Sigmoid colon (tissue), 7 donors: ENCODE measurements around the gene MYCL. TPM values are rescaled to one million over a fixed set of nuclear protein-coding genes. Genes with fewer than 3 reads are reported as not detected.
"Not testable (repeated sequence)": the region's sequence is repeated elsewhere in the genome, so short reads cannot be mapped to it uniquely, and the experiment has no call there.

Experiments
- DNase-seq: peaks from one replicate; pipeline ENCODE4 v3.0.0-alpha.2; 2019
- H3K27ac ChIP-seq, 4 donors: fragments of 200-600 bp; sonication (generic); one replicate each; pipeline ENCODE4 v1.5.1; 2016 to 2019; ENCODE audit warnings: mild to moderate bottlenecking in 1 of 4
- H3K27me3 ChIP-seq, 3 donors: fragments of 200-600 bp; sonication (generic); one replicate each; pipeline ENCODE4 v1.5.1; 2019; ENCODE audit warnings: mild to moderate bottlenecking in 1 of 3
- H3K36me3 ChIP-seq, 4 donors: fragments of 200-600 bp; sonication (generic); one replicate each; pipeline ENCODE4 v1.5.1; 2016 to 2019
- H3K4me1 ChIP-seq, 4 donors: fragments of 200-600 bp; sonication (generic); one replicate each; pipeline ENCODE4 v1.5.1; 2017 to 2019
- H3K4me3 ChIP-seq, 4 donors: fragments of 200-600 bp; sonication (generic); one replicate each; pipeline ENCODE4 v1.5.1; 2017 to 2019; ENCODE audit warnings: mild to moderate bottlenecking in 2 of 4, moderate library complexity in 1 of 4
- H3K9me3 ChIP-seq, 4 donors: fragments of 200-600 bp in 3 of 4; sonication (generic) in 3 of 4; one replicate each; pipeline versions ENCODE4 v1.5.1 to v1.6.1; 2013 to 2019
- EP300 ChIP-seq, 4 donors: sonication (generic); formaldehyde crosslinking; IDR thresholded peaks; one replicate each; pipeline ENCODE4 v1.6.1; 2017; ENCODE audit warnings: antibody characterized with exemption in 4 of 4
- POLR2A ChIP-seq, 2 donors: fragments of 450-650 bp; IDR thresholded peaks; one replicate each; pipeline ENCODE4 v1.6.1; 2016; ENCODE audit warnings: antibody characterized with exemption in 2 of 2, mild to moderate bottlenecking in 2 of 2, moderate library complexity in 2 of 2
- POLR2AphosphoS5 ChIP-seq, 4 donors: sonication (generic); formaldehyde crosslinking; IDR thresholded peaks; one replicate each; pipeline ENCODE4 v1.6.1; 2017; ENCODE audit warnings: antibody characterized with exemption in 4 of 4
- WGBS, 2 donors: extraction: QIAGEN DNeasy Blood & Tissue Kit; methylation state at CpG; one replicate each; pipeline ENCODE4 v1.1.7; 2013; 5-methylcytosine and 5-hydroxymethylcytosine counted together
- intact Hi-C: fragments of 100-400 bp; cut with DNase I; formaldehyde crosslinking; loops from one replicate; pipeline ENCODE4 v1.15.1; 2023
- polyA plus RNA-seq, 3 donors: library from polyadenylated mRNA; stranded (reverse); fragments of 200-250 nt; gene quantifications; one replicate each; pipeline ENCODE4 v1.2.3, GENCODE V29; 2013
- total RNA-seq, 4 donors: library from RNA; depleted of rRNA; stranded (reverse); fragments of >200 nt; gene quantifications; one replicate each; pipeline ENCODE4 v1.1.0, GENCODE V29; 2016
- TF ChIP-seq, protein P1 (sequence below), 4 experiments: fragments of 450-650 bp in 3 of 4; fragments of 200-600 bp in 1 of 4; IDR thresholded peaks; one replicate each; pipeline ENCODE4 v1.5.1; 2016 to 2019; ENCODE audit warnings: antibody characterized with exemption in 4 of 4, mild to moderate bottlenecking in 3 of 4, moderate library complexity in 2 of 4
- donor health status: healthy with polysubstance abuse.
- donor health status: Bipolar disorder and iron deficiency.
- donor health status: healthy.

MYCL gene
- total and polyA plus RNA-seq, 7 donors, result 0.14 to 8.2 (median 1.7) TPM

DNA sequence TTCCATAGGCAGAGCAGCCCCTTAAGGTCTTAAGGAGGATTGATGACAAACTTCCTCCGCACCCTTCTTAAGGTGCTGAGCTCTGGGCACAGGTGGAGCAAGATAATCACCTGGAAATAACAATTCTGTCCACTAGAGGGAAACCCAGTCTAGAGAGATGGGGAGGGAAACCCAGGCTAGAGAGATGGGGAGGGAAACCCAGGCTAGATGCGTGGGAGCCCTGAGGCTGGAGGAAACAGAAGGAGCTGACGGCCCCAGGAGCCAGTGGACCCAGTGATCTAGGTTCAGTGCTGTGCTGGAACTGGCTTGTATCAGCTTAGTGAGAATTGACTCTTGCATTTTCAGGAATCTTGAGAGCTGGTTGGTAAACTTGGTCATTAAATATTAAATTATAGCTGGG, 17.8 kb upstream of the MYCL start:
- WGBS, 2 donors, result 9 to 24% methylated on average over 3 of the region's 3 CpGs
- intact Hi-C loops, result loop anchor here (2.0 kb wide), 1 partner anchor 53 kb away; no protein-coding TSS in a partner anchor
- Histone ChIP-seq H3K4me3 (no peak overlapping the region), H3K4me1 (no peaks in the 10 kb centered on the region), H3K36me3 (no peaks in the 10 kb centered on the region), H3K27ac (no peak overlapping the region), H3K27me3 (peaks cover 0 to 13% (median 4%) of the 10 kb centered on the region in 3 donors), H3K9me3 (no peaks in the 10 kb centered on the region)
- TF ChIP-seq POLR2A (IDR thresholded peaks at IDR 0.05), result no peak
- TF ChIP-seq, protein P1, sequence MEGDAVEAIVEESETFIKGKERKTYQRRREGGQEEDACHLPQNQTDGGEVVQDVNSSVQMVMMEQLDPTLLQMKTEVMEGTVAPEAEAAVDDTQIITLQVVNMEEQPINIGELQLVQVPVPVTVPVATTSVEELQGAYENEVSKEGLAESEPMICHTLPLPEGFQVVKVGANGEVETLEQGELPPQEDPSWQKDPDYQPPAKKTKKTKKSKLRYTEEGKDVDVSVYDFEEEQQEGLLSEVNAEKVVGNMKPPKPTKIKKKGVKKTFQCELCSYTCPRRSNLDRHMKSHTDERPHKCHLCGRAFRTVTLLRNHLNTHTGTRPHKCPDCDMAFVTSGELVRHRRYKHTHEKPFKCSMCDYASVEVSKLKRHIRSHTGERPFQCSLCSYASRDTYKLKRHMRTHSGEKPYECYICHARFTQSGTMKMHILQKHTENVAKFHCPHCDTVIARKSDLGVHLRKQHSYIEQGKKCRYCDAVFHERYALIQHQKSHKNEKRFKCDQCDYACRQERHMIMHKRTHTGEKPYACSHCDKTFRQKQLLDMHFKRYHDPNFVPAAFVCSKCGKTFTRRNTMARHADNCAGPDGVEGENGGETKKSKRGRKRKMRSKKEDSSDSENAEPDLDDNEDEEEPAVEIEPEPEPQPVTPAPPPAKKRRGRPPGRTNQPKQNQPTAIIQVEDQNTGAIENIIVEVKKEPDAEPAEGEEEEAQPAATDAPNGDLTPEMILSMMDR (IDR thresholded peaks at IDR 0.05), result peak; percentile 21 to 61 (median 38)
- DNase-seq, result no peak

DNA sequence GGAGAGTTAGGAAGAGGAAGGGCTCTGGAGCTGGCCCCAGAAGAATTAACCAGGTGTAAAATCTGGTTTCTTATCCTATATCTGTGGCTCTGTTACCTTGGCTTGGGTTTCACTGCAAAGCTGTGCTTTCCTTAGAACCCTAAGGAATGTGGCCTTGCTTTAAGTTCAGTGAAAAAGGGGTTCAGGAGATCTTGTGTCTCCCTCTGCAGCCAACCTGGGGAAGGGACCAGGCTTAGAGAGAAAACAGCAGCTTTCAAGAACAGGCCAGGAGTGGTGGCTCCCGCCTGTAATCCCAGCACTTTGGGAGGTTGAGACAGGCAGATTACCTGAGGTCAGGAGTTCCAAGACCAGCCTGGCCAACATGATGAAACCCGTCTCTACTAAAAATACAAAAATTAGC, 16.1 kb upstream of the MYCL start:
- Histone ChIP-seq H3K9me3 (no peaks in the 10 kb centered on the region), H3K27me3 (peaks cover 0 to 13% (median 4%) of the 10 kb centered on the region in 3 donors), H3K27ac (no peak overlapping the region), H3K36me3 (no peaks in the 10 kb centered on the region), H3K4me1 (no peaks in the 10 kb centered on the region), H3K4me3 (no peak overlapping the region)
- WGBS, 2 donors, result 94% methylated on average over 2 of the region's 2 CpGs
- intact Hi-C loops, result loop anchor here (2.0 kb wide), 1 partner anchor 55 kb away; no protein-coding TSS in a partner anchor
- no peak for DNase-seq
- TF ChIP-seq, protein P1 (IDR thresholded peaks at IDR 0.05), result no peak
- TF ChIP-seq EP300 (IDR thresholded peaks at IDR 0.05) (no peak), POLR2A (IDR thresholded peaks at IDR 0.05) (no peak), POLR2AphosphoS5 (IDR thresholded peaks at IDR 0.05) (no peak)

DNA sequence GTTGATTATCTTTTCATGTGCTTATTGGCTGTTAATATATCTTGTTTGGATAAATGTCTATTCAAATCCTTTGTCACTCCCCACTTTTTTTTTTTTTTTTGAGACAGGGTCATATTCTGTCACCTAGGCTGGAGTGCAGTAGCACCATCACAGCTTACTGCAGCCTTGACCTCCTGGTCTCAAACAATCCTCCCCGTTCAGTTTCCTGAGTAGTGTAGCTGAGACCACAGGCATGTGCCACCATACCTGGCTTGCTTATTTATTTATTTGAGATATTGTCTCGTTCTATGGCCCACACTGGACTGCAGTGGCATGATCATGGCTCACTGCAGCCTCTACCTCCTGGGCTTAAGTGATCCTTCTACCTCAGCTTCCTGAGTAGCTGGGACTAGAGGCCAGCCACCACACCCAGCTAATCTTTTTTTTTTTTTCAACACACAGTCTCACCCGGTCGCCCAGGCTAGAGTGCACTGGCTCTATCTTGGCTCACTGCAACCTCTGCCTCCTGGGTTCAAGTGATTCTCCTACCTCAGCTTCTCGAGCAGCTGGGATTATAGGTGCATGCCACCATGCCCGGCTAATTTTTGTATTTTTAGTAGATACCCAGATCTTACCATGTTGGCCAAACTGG, 13.9 kb upstream of the MYCL start:
- no peak for DNase-seq

DNA sequence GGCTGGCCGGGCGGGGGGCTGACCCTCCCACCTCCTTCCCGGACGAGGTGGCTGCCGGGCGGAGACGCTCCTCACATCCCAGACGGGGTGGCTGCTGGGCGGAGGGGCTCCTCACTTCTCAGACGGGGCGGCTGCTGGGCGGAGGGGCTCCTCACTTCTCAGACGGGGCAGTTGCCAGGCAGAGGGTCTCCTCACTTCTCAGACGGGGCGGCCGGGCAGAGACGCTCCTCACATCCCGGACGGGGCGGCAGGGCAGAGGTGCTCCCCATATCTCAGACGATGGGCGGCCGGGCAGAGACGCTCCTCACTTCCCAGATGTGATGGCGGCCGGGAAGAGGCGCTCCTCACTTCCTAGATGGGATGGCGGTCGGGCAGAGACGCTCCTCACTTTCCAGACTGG, 11.4 kb upstream of the MYCL start:
- H3K9me3 ChIP-seq, DNase-seq, H3K36me3 ChIP-seq, H3K4me1 ChIP-seq, H3K27ac ChIP-seq, H3K27me3 ChIP-seq, H3K4me3 ChIP-seq, intact Hi-C loops: not testable (repeated sequence)
- 93 to 96% methylated on average over 30 of the region's 30 CpGs for WGBS, 2 donors

More for the DNA sequence above, 13.9 kb upstream of the MYCL start:
- Histone ChIP-seq H3K4me3 (no peak overlapping the region), H3K27ac (no peak overlapping the region), H3K9me3 (no peaks in the 10 kb centered on the region), H3K36me3 (no peaks in the 10 kb centered on the region), H3K27me3 (no peaks in the 10 kb centered on the region), H3K4me1 (no peaks in the 10 kb centered on the region)
- WGBS, 2 donors, result 70 to 83% methylated on average over 6 of the region's 6 CpGs
- intact Hi-C loops, result no loop called here
- TF ChIP-seq, protein P1 (IDR thresholded peaks at IDR 0.05), result no peak
- TF ChIP-seq EP300 (IDR thresholded peaks at IDR 0.05) (no peak), POLR2A (IDR thresholded peaks at IDR 0.05) (no peak), POLR2AphosphoS5 (IDR thresholded peaks at IDR 0.05) (no peak)

DNA sequence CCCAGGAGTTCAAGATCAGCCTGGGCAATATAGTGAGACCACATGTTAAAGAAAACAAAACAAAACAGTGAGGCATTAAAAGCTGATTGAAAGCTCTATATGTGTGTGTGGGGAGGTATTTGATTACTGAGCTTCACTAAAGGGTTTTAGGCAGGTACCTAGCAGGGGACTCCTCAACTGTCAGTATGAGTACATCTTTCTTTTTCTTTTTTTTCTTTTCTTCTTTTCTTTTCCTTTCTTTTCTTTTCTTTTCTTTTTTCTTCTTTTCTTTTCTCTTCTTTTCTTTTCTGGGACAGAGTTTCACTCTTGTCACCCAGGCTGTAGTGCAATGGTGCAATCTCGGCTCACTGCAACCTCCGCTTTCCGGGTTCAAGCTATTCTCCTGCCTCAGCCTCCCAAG, 8.5 kb upstream of the MYCL start:
- TF ChIP-seq POLR2AphosphoS5 (IDR thresholded peaks at IDR 0.05) (no peak), POLR2A (IDR thresholded peaks at IDR 0.05) (no peak), EP300 (IDR thresholded peaks at IDR 0.05) (no peak)
- TF ChIP-seq, protein P1 (IDR thresholded peaks at IDR 0.05), result no peak
- Histone ChIP-seq H3K27ac (no peak overlapping the region), H3K36me3 (no peaks in the 10 kb centered on the region), H3K4me1 (no peaks in the 10 kb centered on the region), H3K27me3 (peaks cover 0 to under 1% (median 0%) of the 10 kb centered on the region in 3 donors), H3K9me3 (peaks cover 0 to 9% (median under 1%) of the 10 kb centered on the region in 4 donors), H3K4me3 (no peak overlapping the region)
- WGBS, 2 donors, result 97% methylated on average over 3 of the region's 3 CpGs
- DNase-seq, result no peak
- intact Hi-C loops, result no loop called here
